ENCODE data around the gene ASPDH. TPM values are rescaled to one million over a fixed set of nuclear protein-coding genes. Genes with fewer than 3 reads are reported as not detected.

ASPDH gene
- total and polyA plus RNA-seq, 2 of the 4 experiments (the other 2 are of a cell fraction) = not detected

DNA sequence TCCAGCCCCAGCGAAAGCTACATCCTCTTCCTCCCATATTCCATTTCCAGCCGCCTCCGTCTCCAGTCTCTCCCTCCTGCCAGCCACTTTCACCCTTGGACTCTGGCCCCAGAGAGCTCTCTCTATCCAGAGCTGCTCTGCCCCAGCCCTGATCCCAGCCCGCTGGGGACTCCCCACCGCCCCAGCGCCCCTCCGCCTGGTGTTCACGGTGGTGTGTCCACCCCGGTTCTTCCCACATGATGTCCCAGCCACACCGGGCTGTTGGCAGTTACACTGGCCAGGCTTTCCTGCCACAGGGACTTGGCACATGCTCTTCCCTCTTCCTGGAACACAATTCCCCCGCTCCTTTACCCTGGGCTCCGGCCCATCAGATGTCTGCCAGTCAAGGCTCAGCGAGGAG, 48.7 kb downstream of the ASPDH start:
- Histone ChIP-seq H4K20me1 (ENCODE audit: insufficient read depth, low read length) (no peaks in the 10 kb centered on the region), H2AK5ac (ENCODE audit: low read depth, low read length) (no peak overlapping the region), H3K27me3 (ENCODE audit: control insufficient read depth, insufficient read depth, low read length) (peaks cover 2% of the 10 kb centered on the region; the same call in 1 of the 2 replicates), H3K4me1 (ENCODE audit: control insufficient read depth, insufficient read depth, low read length) (no peaks in the 10 kb centered on the region), H3K9me1 (ENCODE audit: insufficient read depth, low read length) (no peaks in the 10 kb centered on the region), H2BK15ac (ENCODE audit: low read depth, low read length) (no peak overlapping the region), H3K9me3 (ENCODE audit: control insufficient read depth, insufficient read depth, low read length) (no peaks in the 10 kb centered on the region), H3K18ac (ENCODE audit: low read depth, low read length) (no peak overlapping the region), H2AK9ac (replicated peaks; ENCODE audit: low read depth, low read length, poor library complexity) (no peak overlapping the region), H3K14ac (replicated peaks; ENCODE audit: low read depth, low read length) (no peak overlapping the region), H3K56ac (ENCODE audit: extremely low read depth, insufficient read depth, low read length) (no peak overlapping the region), H3K4me3 (ENCODE audit: insufficient read depth, low read depth, low read length) (no peak overlapping the region), H2AFZ (replicated peaks; ENCODE audit: low read length, poor library complexity) (no peak overlapping the region), H3K4me2 (ENCODE audit: low read depth, low read length) (no peak overlapping the region), H3K23ac (ENCODE audit: low read depth, low read length) (no peak overlapping the region), H4K91ac (ENCODE audit: insufficient read depth, low read depth, low read length) (no peak overlapping the region), H3K79me1 (ENCODE audit: low read depth in 1 of 2, low read length in 2 of 2) (no peaks in the 10 kb centered on the region), H3K4ac (ENCODE audit: low read depth, low read length) (no peak overlapping the region), H2BK5ac (ENCODE audit: low read depth, low read length, poor library complexity, severe bottlenecking) (no peak overlapping the region), H3K36me3 (ENCODE audit: control insufficient read depth, insufficient read depth, low read length) (no peaks in the 10 kb centered on the region), H4K5ac (ENCODE audit: low read depth, low read length) (no peak overlapping the region), H4K8ac (ENCODE audit: low read depth in 2 of 2, low read length in 2 of 2) (no peak overlapping the region), H2BK20ac (ENCODE audit: low read depth, low read length) (no peak overlapping the region), H3K27ac (ENCODE audit: insufficient read depth, low read length) (no peak overlapping the region), H2BK120ac (ENCODE audit: low read depth, low read length) (no peak overlapping the region), H3K9ac (ENCODE audit: low read depth, low read length) (no peak overlapping the region)
- DNase-seq = no peak
- POLR2A ChIA-PET (ENCODE audit: unreplicated experiment) = no interaction called here
- intact Hi-C loops (cut with micrococcal nuclease) = no loop called here
- in situ Hi-C loops (cut with MboI; ENCODE audit: low sequenced_read_pairs) = loop anchor here (5.0 kb wide), 1 partner anchor 98 kb away; the partner anchor contains the start of gene NAPSA
- BruUV-seq (replicated peaks) = no TSS peak
- WGBS, 2 experiments (ENCODE audit: extremely low coverage in 2 of 2, insufficient read length in 1 of 2) = 91% methylated on average over 4 of the region's 13 CpGs; no CpG with 5 or more reads in 1 of the 2 experiments
- ATAC-seq (ENCODE audit: low read depth) = no peak
- CTCF ChIA-PET = interaction anchor here (0.6 kb wide), 1 partner anchor 99 kb away, joined by 7 read pairs; no protein-coding TSS in a partner anchor
- TF ChIP-seq CHD1 (IDR thresholded peaks at IDR 0.05; ENCODE audit: low read depth, low read length) (no peak), CTCF (conservative IDR thresholded peaks at IDR 0.05; ENCODE audit: low read depth, low read length) (no peak), RCOR1 (IDR thresholded peaks at IDR 0.05; ENCODE audit: insufficient replicate concordance, low read length) (no peak), FOS (IDR thresholded peaks at IDR 0.05; ENCODE audit: low read depth, low read length) (no peak), USF2 (IDR thresholded peaks at IDR 0.05; ENCODE audit: low read depth, low read length) (no peak), RAD21 (IDR thresholded peaks at IDR 0.05; ENCODE audit: low read length) (no peak), POLR2A (IDR thresholded peaks at IDR 0.05; ENCODE audit: low read depth, low read length) (no peak), MAZ (IDR thresholded peaks at IDR 0.05; ENCODE audit: borderline replicate concordance, low read depth, low read length) (no peak), CEBPB (IDR thresholded peaks at IDR 0.05; ENCODE audit: low read depth, low read length) (no peak), RFX5 (IDR thresholded peaks at IDR 0.05; ENCODE audit: low read depth, low read length) (no peak), MXI1 (IDR thresholded peaks at IDR 0.05; ENCODE audit: borderline replicate concordance, low read depth, low read length) (no peak), BHLHE40 (IDR thresholded peaks at IDR 0.05; ENCODE audit: low read depth, low read length) (no peak), MAFK (IDR thresholded peaks at IDR 0.05; ENCODE audit: low read depth, low read length) (no peak), SMC3 (IDR thresholded peaks at IDR 0.05; ENCODE audit: low read depth, low read length) (no peak), NFE2L2 (IDR thresholded peaks at IDR 0.05; ENCODE audit: low read depth, low read length) (no peak)
- TF ChIP-seq, protein P1, sequence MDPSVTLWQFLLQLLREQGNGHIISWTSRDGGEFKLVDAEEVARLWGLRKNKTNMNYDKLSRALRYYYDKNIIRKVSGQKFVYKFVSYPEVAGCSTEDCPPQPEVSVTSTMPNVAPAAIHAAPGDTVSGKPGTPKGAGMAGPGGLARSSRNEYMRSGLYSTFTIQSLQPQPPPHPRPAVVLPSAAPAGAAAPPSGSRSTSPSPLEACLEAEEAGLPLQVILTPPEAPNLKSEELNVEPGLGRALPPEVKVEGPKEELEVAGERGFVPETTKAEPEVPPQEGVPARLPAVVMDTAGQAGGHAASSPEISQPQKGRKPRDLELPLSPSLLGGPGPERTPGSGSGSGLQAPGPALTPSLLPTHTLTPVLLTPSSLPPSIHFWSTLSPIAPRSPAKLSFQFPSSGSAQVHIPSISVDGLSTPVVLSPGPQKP (IDR thresholded peaks at IDR 0.05; ENCODE audit: borderline replicate concordance, low read depth, low read length) = no peak
- dilution Hi-C loops (cut with HindIII; ENCODE audit: low sequenced_read_pairs, unreplicated experiment) = no loop called here
